22Rv1 (cell line): ENCODE results near the gene SIRPB1.

Source experiments
- ZFX ChIP-seq: fragments of 450-650 bp; IDR thresholded peaks from 2 replicates; pipeline ENCODE4 v1.6.1; 2017; ENCODE audit warnings: antibody characterized with exemption, borderline replicate concordance
- TF ChIP-seq, protein P1 (sequence below): fragments of 450-650 bp; IDR thresholded peaks from 2 replicates; pipeline ENCODE4 v1.5.1; 2017; ENCODE audit warnings: mild to moderate bottlenecking

GRCh38 chr20:1664911-1665310 lies 45.1 kb upstream of the SIRPB1 start:
- TF ChIP-seq, protein P1, sequence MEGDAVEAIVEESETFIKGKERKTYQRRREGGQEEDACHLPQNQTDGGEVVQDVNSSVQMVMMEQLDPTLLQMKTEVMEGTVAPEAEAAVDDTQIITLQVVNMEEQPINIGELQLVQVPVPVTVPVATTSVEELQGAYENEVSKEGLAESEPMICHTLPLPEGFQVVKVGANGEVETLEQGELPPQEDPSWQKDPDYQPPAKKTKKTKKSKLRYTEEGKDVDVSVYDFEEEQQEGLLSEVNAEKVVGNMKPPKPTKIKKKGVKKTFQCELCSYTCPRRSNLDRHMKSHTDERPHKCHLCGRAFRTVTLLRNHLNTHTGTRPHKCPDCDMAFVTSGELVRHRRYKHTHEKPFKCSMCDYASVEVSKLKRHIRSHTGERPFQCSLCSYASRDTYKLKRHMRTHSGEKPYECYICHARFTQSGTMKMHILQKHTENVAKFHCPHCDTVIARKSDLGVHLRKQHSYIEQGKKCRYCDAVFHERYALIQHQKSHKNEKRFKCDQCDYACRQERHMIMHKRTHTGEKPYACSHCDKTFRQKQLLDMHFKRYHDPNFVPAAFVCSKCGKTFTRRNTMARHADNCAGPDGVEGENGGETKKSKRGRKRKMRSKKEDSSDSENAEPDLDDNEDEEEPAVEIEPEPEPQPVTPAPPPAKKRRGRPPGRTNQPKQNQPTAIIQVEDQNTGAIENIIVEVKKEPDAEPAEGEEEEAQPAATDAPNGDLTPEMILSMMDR, result no peak
- no peak for TF ChIP-seq ZFX
